Neural cell (in vitro differentiated cells): ENCODE results near the gene PCBD2. TPM values are rescaled to one million over a fixed set of nuclear protein-coding genes. Genes with fewer than 3 reads are reported as not detected.

Experiments used
- H2AFZ ChIP-seq: fragments of 200-600, 300-800 bp; sonication (generic), shearing (Covaris generic); 2 replicates; pipeline ENCODE4 v1.6.0; 2014; ENCODE audit warnings: low read depth, mild to moderate bottlenecking, antibody characterized with exemption, low read length, moderate library complexity
- H3F3A ChIP-seq: fragments of 200-600 bp; shearing (Covaris generic); 2 replicates; pipeline ENCODE4 v1.6.1; 2016; ENCODE audit warnings: mild to moderate bottlenecking, moderate library complexity, mixed read lengths, antibody characterized with exemption, low read length; ENCODE audit not compliant: insufficient read depth, poor library complexity, severe bottlenecking
- H3K27ac ChIP-seq: fragments of 200-600, 300-800 bp; sonication (generic), shearing (Covaris generic); 2 replicates; pipeline ENCODE4 v1.5.1; 2014; ENCODE audit warnings: mild to moderate bottlenecking, low read length, moderate library complexity
- H3K27me3 ChIP-seq: fragments of 300-800, 200-600 bp; sonication (generic), shearing (Covaris generic); 2 replicates; pipeline ENCODE4 v1.6.0; 2014; ENCODE audit warnings: mild to moderate bottlenecking, low read depth, low read length, moderate library complexity; ENCODE audit not compliant: insufficient read depth
- H3K36me3 ChIP-seq: fragments of 300-800, 200-600 bp; sonication (generic), shearing (Covaris generic); 2 replicates; pipeline ENCODE4 v1.5.1; 2014; ENCODE audit warnings: mild to moderate bottlenecking, antibody characterized with exemption, low read length, moderate library complexity; ENCODE audit not compliant: insufficient read depth
- H3K4me2 ChIP-seq: fragments of 300-800, 200-600 bp; sonication (generic), shearing (Covaris generic); 2 replicates; pipeline ENCODE4 v1.6.0; 2014; ENCODE audit warnings: mild to moderate bottlenecking, low read length
- H3K4me3 ChIP-seq: fragments of 300-800, 200-600 bp; sonication (generic), shearing (Covaris generic); 2 replicates; pipeline ENCODE4 v1.5.1; 2014; ENCODE audit warnings: mild to moderate bottlenecking, low read length, moderate library complexity
- H3K79me2 ChIP-seq: fragments of 200-600 bp; shearing (Covaris generic); replicated peaks from 2 replicates; pipeline ENCODE4 v1.6.0; 2014; ENCODE audit warnings: mild to moderate bottlenecking, low read length, moderate library complexity; ENCODE audit not compliant: insufficient read depth
- H3K9ac ChIP-seq: fragments of 300-800, 200-600 bp; sonication (generic), shearing (Covaris generic); 2 replicates; pipeline ENCODE4 v1.6.1; 2016; ENCODE audit warnings: mild to moderate bottlenecking, low read length, mixed read lengths
- H3K9me2 ChIP-seq: fragments of 200-600 bp; shearing (Covaris generic); 2 replicates; pipeline ENCODE4 v1.6.1; 2016; ENCODE audit warnings: mild to moderate bottlenecking, low read length, mixed read lengths; ENCODE audit not compliant: insufficient read depth
- H3K9me3 ChIP-seq: fragments of 200-600, 300-800 bp; sonication (generic), shearing (Covaris generic); 2 replicates; pipeline ENCODE4 v1.6.1; 2016; ENCODE audit warnings: mild to moderate bottlenecking, mixed run types, low read length, moderate library complexity, mixed read lengths
- H4K20me1 ChIP-seq: fragments of 200-600 bp; shearing (Covaris generic); 2 replicates; pipeline ENCODE4 v1.6.1; 2016; ENCODE audit warnings: mild to moderate bottlenecking, mixed run types; ENCODE audit not compliant: insufficient read depth
- CTCF ChIP-seq: fragments of 450-650 bp; IDR thresholded peaks from 2 replicates; pipeline ENCODE4 v1.5.1; 2014; ENCODE audit warnings: antibody characterized with exemption, mild to moderate bottlenecking, moderate library complexity; ENCODE audit not compliant: poor library complexity, severe bottlenecking
- EP300 ChIP-seq: fragments of 450-650 bp; conservative IDR thresholded peaks from 2 replicates; pipeline ENCODE4 v1.6.1; 2014; ENCODE audit warnings: antibody characterized with exemption, mild to moderate bottlenecking, moderate library complexity; ENCODE audit not compliant: poor library complexity, severe bottlenecking
- EZH2 ChIP-seq: fragments of 200-600, 300-800 bp; shearing (Covaris generic), sonication (generic); IDR thresholded peaks from 2 replicates; pipeline ENCODE4 v1.6.1; 2014; ENCODE audit warnings: antibody characterized with exemption, low read length, borderline replicate concordance, mild to moderate bottlenecking; ENCODE audit not compliant: insufficient read depth, poor library complexity, severe bottlenecking
- MXI1 ChIP-seq: fragments of 450-650 bp; conservative IDR thresholded peaks from 2 replicates; pipeline ENCODE4 v1.6.1; 2014; ENCODE audit warnings: antibody characterized with exemption, mild to moderate bottlenecking; ENCODE audit not compliant: poor library complexity, severe bottlenecking
- POLR2AphosphoS5 ChIP-seq: IDR thresholded peaks from 2 replicates; pipeline ENCODE4 v1.6.1; 2012
- RAD21 ChIP-seq: fragments of 450-650 bp; conservative IDR thresholded peaks from 2 replicates; pipeline ENCODE4 v1.6.1; 2014; ENCODE audit warnings: antibody characterized with exemption, mild to moderate bottlenecking, moderate library complexity
- REST ChIP-seq: IDR thresholded peaks from 2 replicates; pipeline ENCODE4 v1.6.1; 2012; ENCODE audit warnings: borderline replicate concordance
- SMC3 ChIP-seq: fragments of 450-650 bp; conservative IDR thresholded peaks from 2 replicates; pipeline ENCODE4 v1.6.1; 2014; ENCODE audit warnings: antibody characterized with exemption, mild to moderate bottlenecking, moderate library complexity; ENCODE audit not compliant: poor library complexity
- TAF1 ChIP-seq: IDR thresholded peaks from 2 replicates; pipeline ENCODE4 v1.6.1; 2012; ENCODE audit warnings: low read depth
- polyA plus RNA-seq: library from polyadenylated mRNA; depleted of rRNA; stranded (reverse); fragments of >200 nt; gene quantifications from 2 replicates; pipeline ENCODE4 v1.2.3, GENCODE V29; 2014

PCBD2 gene
- polyA plus RNA-seq, 1 donor from 2014 or later, result 6.0 TPM

GRCh38 chr5:134965271-134965825, 60.4 kb downstream of the PCBD2 start:
- TF ChIP-seq REST (no peak), MXI1 (no peak), RAD21 (no peak), EP300 (no peak), CTCF (no peak), TAF1 (no peak), POLR2AphosphoS5 (no peak), SMC3 (no peak), EZH2 (no peak)
- no peaks in the 10 kb centered on the region for H3K79me2 ChIP-seq
- no peak overlapping the region for H3K27ac ChIP-seq
- no peak overlapping the region for H2AFZ ChIP-seq
- no peak overlapping the region for H3K9ac ChIP-seq
- H3K9me3 ChIP-seq, result no peaks in the 10 kb centered on the region
- no peak overlapping the region for H3K4me3 ChIP-seq
- no peaks in the 10 kb centered on the region for H3K9me2 ChIP-seq
- H3F3A ChIP-seq, result no peaks in the 10 kb centered on the region
- no peak overlapping the region for H3K4me2 ChIP-seq
- H3K36me3 ChIP-seq, result no peaks in the 10 kb centered on the region
- no peaks in the 10 kb centered on the region for H3K27me3 ChIP-seq
- no peaks in the 10 kb centered on the region for H4K20me1 ChIP-seq

- Histone ChIP-seq H3F3A (no peaks in the 10 kb centered on the region), H3K4me2 (no peak within 1 kb of the TSS), H4K20me1 (no peaks in the 10 kb centered on the region), H3K9ac (no peak within 1 kb of the TSS), H3K27ac (no peak within 1 kb of the TSS), H3K9me3 (no peaks in the 10 kb centered on the region), H3K79me2 (no peaks in the 10 kb centered on the region), H3K9me2 (no peaks in the 10 kb centered on the region), H3K27me3 (no peaks in the 10 kb centered on the region), H3K36me3 (no peaks in the 10 kb centered on the region), H3K4me3 (no peak within 1 kb of the TSS), H2AFZ (no peak within 1 kb of the TSS)
- TF ChIP-seq POLR2AphosphoS5, result no peak
These were observed 62.7 kb downstream of the PCBD2 start, which contains the start of gene CATSPER3 for GRCh38 chr5:134967607-134968006. CATSPER3 (plus strand) TSS chr5:134967907; CDS start chr5:134967992, 85 bp downstream.

- H3K79me2 ChIP-seq, result no peaks in the 10 kb centered on the region
- H3K27me3 ChIP-seq, result no peaks in the 10 kb centered on the region
- no peak overlapping the region for H3K9ac ChIP-seq
- H3K9me2 ChIP-seq, result no peaks in the 10 kb centered on the region
- H3K36me3 ChIP-seq, result no peaks in the 10 kb centered on the region
- no peaks in the 10 kb centered on the region for H3F3A ChIP-seq
- H3K4me2 ChIP-seq, result no peak overlapping the region
- H2AFZ ChIP-seq, result no peak overlapping the region
- no peaks in the 10 kb centered on the region for H3K9me3 ChIP-seq
- no peak overlapping the region for H3K27ac ChIP-seq
- TF ChIP-seq MXI1, result no peak
- no peak for TF ChIP-seq REST
- TF ChIP-seq CTCF, result no peak
- no peak for TF ChIP-seq POLR2AphosphoS5
- TF ChIP-seq EZH2, result no peak
- no peak for TF ChIP-seq TAF1
- TF ChIP-seq EP300, result no peak
- no peak for TF ChIP-seq SMC3
- TF ChIP-seq RAD21, result no peak
- H4K20me1 ChIP-seq, result no peaks in the 10 kb centered on the region
- H3K4me3 ChIP-seq, result no peak overlapping the region
These were observed 63.1 kb downstream of the PCBD2 start for GRCh38 chr5:134968055-134968454.
